ENCODE results near the gene AMY1C.
"Not testable (repeated sequence)": the region's sequence is repeated elsewhere in the genome, so short reads cannot be mapped to it uniquely, and the experiment has no call there.

AMY1C gene

DNA sequence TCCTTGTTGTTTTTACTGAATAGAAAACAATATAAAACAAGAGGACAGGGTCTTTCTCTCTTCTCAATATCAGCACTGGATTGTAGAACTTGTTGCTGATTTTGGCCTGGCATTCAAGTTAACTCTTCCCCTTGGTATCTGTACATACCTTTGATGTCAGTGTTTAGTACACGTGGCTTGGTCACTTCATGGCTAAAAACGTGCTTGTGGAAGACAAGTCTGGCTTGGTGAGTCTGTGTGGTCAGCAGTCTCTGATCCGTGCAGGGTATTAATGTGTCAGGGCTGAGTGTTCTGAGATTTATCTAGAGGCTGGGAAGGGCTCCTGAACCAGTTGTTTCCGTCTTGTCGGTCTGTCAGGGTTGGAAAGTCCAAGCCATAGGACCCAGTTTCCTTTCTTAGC lies at the start of gene AMY1C:
AMY1C (plus strand) TSS at position 301 of the 400 bp plus-strand sequence. CDS start 572 bp downstream, outside the sequence.
- not testable (repeated sequence) for H3K27ac ChIP-seq

DNA sequence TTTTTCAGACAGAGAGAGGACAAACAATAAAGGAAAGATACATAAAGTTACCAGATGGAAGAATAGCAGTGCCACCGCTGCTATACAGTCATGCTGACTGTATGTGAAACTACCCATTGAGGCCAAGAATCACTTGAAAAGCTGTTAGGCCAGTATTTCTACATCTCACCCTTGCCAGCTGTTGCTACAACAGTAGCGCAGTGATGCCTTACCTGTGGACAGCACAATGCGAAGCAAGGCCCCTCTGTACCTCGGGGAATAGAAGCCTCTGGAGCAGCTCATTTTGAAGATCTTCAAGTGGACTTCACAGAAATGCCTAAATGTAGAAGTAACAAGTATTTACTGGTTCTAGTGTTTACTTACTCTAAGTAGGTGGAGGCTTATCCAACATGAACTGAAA lies 49.0 kb upstream of the AMY1C start:
- not testable (repeated sequence) for H3K27ac ChIP-seq

GRCh38 chr1:103701256-103701655 lies 48.4 kb upstream of the AMY1C start:
- H3K27ac ChIP-seq = not testable (repeated sequence)

- H3K27ac ChIP-seq = not testable (repeated sequence)
These were observed 42.0 kb upstream of the AMY1C start for GRCh38 chr1:103707670-103708069.

DNA sequence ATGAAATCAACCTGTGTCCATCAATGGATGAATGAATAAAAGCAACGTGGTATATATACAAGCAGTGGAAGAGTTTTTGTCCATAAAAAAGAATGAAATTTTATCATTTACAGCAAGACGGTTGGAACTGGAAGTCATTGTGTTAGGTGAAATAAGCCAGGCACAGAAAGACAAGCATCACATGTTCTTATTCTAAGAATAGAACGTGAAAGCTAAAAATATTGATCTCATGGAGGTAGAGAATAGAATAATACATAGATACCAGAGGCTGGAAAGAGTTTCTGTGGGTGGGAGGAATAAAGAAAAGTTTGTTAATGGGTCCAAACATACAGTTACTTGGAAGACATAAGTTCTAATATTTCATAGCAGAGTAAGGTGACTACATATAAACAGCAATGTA lies 39.3 kb upstream of the AMY1C start:
- not testable (repeated sequence) for H3K27ac ChIP-seq

- not testable (repeated sequence) for H3K27ac ChIP-seq
These were observed 32.3 kb upstream of the AMY1C start for GRCh38 chr1:103717404-103717803.

DNA sequence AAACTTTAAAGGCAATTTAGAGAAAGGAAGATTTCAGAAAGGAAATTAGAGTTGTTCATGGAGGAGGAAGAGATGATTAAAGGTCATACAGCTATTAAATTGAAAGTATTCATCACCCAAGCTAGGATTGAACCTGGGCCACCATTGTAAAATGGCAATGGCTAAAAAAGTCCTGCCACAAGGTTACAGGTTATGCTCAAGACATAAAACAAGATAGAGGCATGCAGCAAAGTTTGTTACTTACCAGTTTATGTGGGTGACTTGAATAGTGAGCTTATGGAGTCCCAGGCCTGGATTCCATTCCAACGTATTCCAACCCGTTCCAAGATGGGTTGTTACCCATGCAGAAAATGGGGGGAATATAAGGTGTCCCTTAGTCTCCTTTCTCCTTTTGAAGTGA lies 28.2 kb upstream of the AMY1C start:
- not testable (repeated sequence) for H3K27ac ChIP-seq

DNA sequence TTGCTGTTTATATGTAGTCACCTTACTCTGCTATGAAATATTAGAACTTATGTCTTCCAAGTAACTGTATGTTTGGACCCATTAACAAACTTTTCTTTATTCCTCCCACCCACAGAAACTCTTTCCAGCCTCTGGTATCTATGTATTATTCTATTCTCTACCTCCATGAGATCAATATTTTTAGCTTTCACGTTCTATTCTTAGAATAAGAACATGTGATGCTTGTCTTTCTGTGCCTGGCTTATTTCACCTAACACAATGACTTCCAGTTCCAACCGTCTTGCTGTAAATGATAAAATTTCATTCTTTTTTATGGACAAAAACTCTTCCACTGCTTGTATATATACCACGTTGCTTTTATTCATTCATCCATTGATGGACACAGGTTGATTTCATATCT lies 14.4 kb upstream of the AMY1C start:
- not testable (repeated sequence) for H3K27ac ChIP-seq

GRCh38 chr1:103738031-103738430 lies 11.7 kb upstream of the AMY1C start:
- not testable (repeated sequence) for H3K27ac ChIP-seq

GRCh38 chr1:103744449-103744848 lies 5.2 kb upstream of the AMY1C start:
- not testable (repeated sequence) for H3K27ac ChIP-seq

- H3K27ac ChIP-seq = not testable (repeated sequence)
These were observed 4.7 kb upstream of the AMY1C start for GRCh38 chr1:103745040-103745439.

- not testable (repeated sequence) for H3K27ac ChIP-seq
These were observed 1.4 kb upstream of the AMY1C start for GRCh38 chr1:103748273-103748672.

GRCh38 chr1:103761896-103762295 lies 12.2 kb downstream of the AMY1C start:
- no peak overlapping the region for H3K27ac ChIP-seq

GRCh38 chr1:103779932-103780331 lies 30.2 kb downstream of the AMY1C start:
- TF ChIP-seq ZFX (IDR thresholded peaks at IDR 0.05) = no peak
- TF ChIP-seq, protein P1, sequence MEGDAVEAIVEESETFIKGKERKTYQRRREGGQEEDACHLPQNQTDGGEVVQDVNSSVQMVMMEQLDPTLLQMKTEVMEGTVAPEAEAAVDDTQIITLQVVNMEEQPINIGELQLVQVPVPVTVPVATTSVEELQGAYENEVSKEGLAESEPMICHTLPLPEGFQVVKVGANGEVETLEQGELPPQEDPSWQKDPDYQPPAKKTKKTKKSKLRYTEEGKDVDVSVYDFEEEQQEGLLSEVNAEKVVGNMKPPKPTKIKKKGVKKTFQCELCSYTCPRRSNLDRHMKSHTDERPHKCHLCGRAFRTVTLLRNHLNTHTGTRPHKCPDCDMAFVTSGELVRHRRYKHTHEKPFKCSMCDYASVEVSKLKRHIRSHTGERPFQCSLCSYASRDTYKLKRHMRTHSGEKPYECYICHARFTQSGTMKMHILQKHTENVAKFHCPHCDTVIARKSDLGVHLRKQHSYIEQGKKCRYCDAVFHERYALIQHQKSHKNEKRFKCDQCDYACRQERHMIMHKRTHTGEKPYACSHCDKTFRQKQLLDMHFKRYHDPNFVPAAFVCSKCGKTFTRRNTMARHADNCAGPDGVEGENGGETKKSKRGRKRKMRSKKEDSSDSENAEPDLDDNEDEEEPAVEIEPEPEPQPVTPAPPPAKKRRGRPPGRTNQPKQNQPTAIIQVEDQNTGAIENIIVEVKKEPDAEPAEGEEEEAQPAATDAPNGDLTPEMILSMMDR (conservative IDR thresholded peaks at IDR 0.05) = no peak
- H3K27ac ChIP-seq = no peak overlapping the region

More at GRCh38 chr1:103761896-103762295, 12.2 kb downstream of the AMY1C start:
- TF ChIP-seq, protein P1 (conservative IDR thresholded peaks at IDR 0.05) = no peak
- no peak for TF ChIP-seq ZFX (IDR thresholded peaks at IDR 0.05)

GRCh38 chr1:103783944-103784377 lies 34.3 kb downstream of the AMY1C start:
- TF ChIP-seq, protein P1 (conservative IDR thresholded peaks at IDR 0.05) = no peak
- TF ChIP-seq ZFX (IDR thresholded peaks at IDR 0.05) = no peak
- no peak overlapping the region for H3K27ac ChIP-seq
